ENCODE data around the gene PVRIG. TPM values are rescaled to one million over a fixed set of nuclear protein-coding genes. Genes with fewer than 3 reads are reported as not detected.
A peak's percentile ranks its signal among the peaks of the same experiment; 100 is the strongest.
"Not testable (repeated sequence)": the region's sequence is repeated elsewhere in the genome, so short reads cannot be mapped to it uniquely, and the experiment has no call there.

PVRIG gene
- total and polyA plus RNA-seq, 4 donors, result 0.23 to 2.1 (median 0.25) TPM; not detected in 1

DNA sequence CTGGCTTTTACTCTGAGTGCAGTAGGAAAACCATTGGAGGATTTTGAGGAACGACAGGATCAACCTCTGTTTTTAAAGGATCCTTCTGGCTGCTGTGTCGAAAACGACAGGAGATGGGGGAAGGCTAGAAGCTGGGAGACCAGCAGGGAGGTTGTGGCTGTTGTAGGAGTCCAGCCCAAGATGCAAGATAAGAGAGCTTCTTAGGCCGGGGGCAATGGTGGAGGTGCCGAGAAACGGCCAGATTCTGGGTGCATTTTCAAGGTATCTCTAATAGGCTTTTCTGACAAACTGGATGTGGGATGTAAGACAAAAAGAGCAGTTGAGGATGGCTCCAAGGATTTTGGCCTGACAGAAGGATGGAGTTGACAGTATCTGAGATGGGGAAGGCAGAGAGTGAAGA, 10.3 kb upstream of the PVRIG start:
- Histone ChIP-seq H3K4me1 (ENCODE audit: control insufficient read depth in 1 of 2, insufficient read depth in 2 of 2, low read length in 2 of 2) (no peaks in the 10 kb centered on the region), H3K27me3 (ENCODE audit: control insufficient read depth in 1 of 2, insufficient read depth in 2 of 2, low read length in 1 of 2) (no peaks in the 10 kb centered on the region), H3K4me3 (ENCODE audit: low read length in 2 of 2) (no peak overlapping the region), H3K9me3 (ENCODE audit: control insufficient read depth, low read length) (no peaks in the 10 kb centered on the region), H3K27ac (ENCODE audit: low read depth in 1 of 2, low read length in 2 of 2) (no peak overlapping the region), H3K36me3 (ENCODE audit: control insufficient read depth in 1 of 2, insufficient read depth in 2 of 2, low read length in 1 of 2) (no peaks in the 10 kb centered on the region)
- DNase-seq (no peak), ATAC-seq (ENCODE audit: low FRiP score) (no peak)
- intact Hi-C loops (cut with DNase I), result no loop called here
- 45 to 47% methylated on average over 6 of the region's 6 CpGs for WGBS, 2 donors

DNA sequence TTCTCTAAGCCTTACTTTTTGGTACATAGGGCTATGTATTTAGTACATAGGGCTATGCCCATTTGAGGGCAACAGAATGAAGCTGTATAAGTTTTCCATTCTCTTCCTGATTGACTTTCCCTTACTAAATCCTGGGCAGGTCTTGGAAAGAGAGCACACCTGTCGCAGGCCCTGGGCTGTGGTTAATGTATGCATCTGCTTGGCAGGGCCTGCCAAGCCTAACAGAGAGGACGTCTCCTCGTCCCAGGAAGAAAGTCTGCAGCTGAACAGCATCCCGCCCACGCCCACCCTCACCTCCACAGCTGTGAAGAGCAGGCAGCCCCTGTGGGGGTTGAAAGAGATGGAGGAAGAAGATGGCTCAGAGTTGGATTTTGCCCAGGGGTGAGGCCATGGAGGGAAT, 8.9 kb upstream of the PVRIG start:
- DNase-seq (no peak), ATAC-seq (ENCODE audit: low FRiP score) (no peak)
- intact Hi-C loops (cut with DNase I), result loop anchor here (10.0 kb wide), 2 partner anchors 76 to 216 kb away; no protein-coding TSS in a partner anchor
- WGBS, 2 donors, result 69 to 75% methylated on average over 5 of the region's 5 CpGs
- Histone ChIP-seq H3K4me3 (ENCODE audit: low read length in 2 of 2) (no peak overlapping the region), H3K9me3 (ENCODE audit: control insufficient read depth, low read length) (no peaks in the 10 kb centered on the region), H3K36me3 (ENCODE audit: control insufficient read depth in 1 of 2, insufficient read depth in 2 of 2, low read length in 1 of 2) (no peaks in the 10 kb centered on the region), H3K27ac (ENCODE audit: low read depth in 1 of 2, low read length in 2 of 2) (no peak overlapping the region), H3K27me3 (ENCODE audit: control insufficient read depth in 1 of 2, insufficient read depth in 2 of 2, low read length in 1 of 2) (no peaks in the 10 kb centered on the region), H3K4me1 (ENCODE audit: control insufficient read depth in 1 of 2, insufficient read depth in 2 of 2, low read length in 2 of 2) (no peaks in the 10 kb centered on the region)

DNA sequence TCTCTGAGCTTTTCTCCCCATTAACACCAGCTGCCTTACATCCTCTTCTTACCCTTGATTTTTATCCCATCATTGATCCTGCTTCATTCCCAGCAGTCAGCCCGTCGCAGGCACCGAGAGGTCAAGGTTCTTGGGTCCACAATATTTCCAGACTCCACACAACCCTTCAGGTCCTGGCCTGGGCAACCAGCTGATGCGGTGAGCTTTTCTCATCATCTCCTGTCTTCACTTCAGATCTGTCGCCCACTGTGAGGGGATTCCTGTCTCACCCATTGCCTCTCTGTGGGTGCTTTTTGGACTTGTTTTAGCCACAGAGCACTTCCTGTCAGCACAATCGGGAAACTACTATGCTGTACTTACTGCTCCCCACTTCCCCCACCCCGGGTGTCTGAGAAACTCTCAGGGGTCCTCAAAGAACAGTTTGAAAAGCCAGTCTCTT, 8.4 kb upstream of the PVRIG start:
- WGBS, 2 donors, result 81 to 85% methylated on average over 7 of the region's 7 CpGs
- Histone ChIP-seq H3K27ac (ENCODE audit: low read depth in 1 of 2, low read length in 2 of 2) (no peak overlapping the region), H3K9me3 (ENCODE audit: control insufficient read depth, low read length) (no peaks in the 10 kb centered on the region), H3K27me3 (ENCODE audit: control insufficient read depth in 1 of 2, insufficient read depth in 2 of 2, low read length in 1 of 2) (no peaks in the 10 kb centered on the region), H3K4me1 (ENCODE audit: control insufficient read depth in 1 of 2, insufficient read depth in 2 of 2, low read length in 2 of 2) (no peaks in the 10 kb centered on the region), H3K36me3 (ENCODE audit: control insufficient read depth in 1 of 2, insufficient read depth in 2 of 2, low read length in 1 of 2) (no peaks in the 10 kb centered on the region), H3K4me3 (ENCODE audit: low read length in 2 of 2) (no peak overlapping the region)
- DNase-seq (no peak), ATAC-seq (ENCODE audit: low FRiP score) (no peak)
- intact Hi-C loops (cut with DNase I), result loop anchor here (10.0 kb wide), 2 partner anchors 77 to 217 kb away; no protein-coding TSS in a partner anchor

DNA sequence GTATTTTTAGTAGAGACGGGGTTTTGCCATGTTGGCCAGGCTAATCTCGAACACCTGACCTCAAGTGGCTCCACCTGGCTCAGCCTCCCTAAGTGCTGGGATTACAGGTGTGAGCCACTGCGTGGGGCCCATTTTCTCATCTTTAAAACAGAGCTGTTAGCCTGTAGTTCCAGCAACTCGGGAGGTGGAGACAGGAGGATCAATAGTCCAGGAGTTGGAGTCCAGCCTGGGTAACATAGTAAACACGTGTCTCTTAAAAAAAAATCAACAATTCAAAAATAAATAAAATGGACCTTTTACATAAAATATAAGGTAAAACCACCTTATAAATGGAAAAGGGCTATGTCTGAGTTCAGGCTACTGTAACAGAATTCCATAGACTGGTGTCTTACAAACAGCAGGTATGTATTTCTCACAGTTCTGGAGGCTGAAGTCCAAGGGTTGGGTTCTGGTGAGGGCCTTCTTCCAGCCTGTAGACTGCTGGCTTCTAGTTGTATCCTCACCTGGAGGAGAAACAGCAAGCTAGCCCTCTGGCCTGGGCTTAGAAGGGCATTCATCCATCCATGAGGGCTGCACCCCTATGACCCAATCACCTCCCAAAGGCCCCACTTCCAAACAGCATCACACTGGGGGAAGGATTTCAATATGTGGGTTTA, 7.0 kb upstream of the PVRIG start:
- DNase-seq (no peak), ATAC-seq (ENCODE audit: low FRiP score) (no peak)
- H3K36me3 ChIP-seq (ENCODE audit: control insufficient read depth in 1 of 2, insufficient read depth in 2 of 2, low read length in 1 of 2), result no peaks in the 10 kb centered on the region
- H3K27me3 ChIP-seq (ENCODE audit: control insufficient read depth in 1 of 2, insufficient read depth in 2 of 2, low read length in 1 of 2), result no peaks in the 10 kb centered on the region
- intact Hi-C loops (cut with DNase I), result loop anchor here (10.0 kb wide), 2 partner anchors 78 to 218 kb away; no protein-coding TSS in a partner anchor
- no peaks in the 10 kb centered on the region for H3K4me1 ChIP-seq (ENCODE audit: control insufficient read depth in 1 of 2, insufficient read depth in 2 of 2, low read length in 2 of 2)
- H3K4me3 ChIP-seq (ENCODE audit: low read length in 2 of 2), result no peak overlapping the region
- no peak overlapping the region for H3K27ac ChIP-seq (ENCODE audit: low read depth in 1 of 2, low read length in 2 of 2)
- 82 to 86% methylated on average over 5 of the region's 5 CpGs for WGBS, 2 donors
- no peaks in the 10 kb centered on the region for H3K9me3 ChIP-seq (ENCODE audit: control insufficient read depth, low read length)

DNA sequence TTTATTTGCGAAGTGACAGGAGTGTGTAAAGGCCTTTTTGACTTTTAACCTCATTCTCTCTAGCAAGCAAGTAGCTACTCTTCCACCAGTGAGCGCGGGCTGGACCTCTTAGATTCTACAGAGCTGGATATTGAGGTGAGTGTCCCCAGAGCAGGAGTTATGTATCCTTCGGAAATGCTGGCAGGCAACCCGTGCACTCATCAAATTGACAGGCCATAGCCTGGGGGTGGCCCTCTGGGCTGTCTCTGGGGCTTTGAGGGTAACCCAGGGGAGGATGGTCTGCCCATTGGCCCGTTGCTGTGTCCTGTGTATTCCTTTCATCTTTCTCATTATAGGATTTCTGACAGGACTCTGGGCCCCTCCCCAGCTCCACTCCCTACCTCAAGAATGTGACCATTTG, 6.1 kb upstream of the PVRIG start:
- ATAC-seq (ENCODE audit: low FRiP score) (no peak), DNase-seq (peak in 1 of 2 donors; percentile 52)
- H3K4me1 ChIP-seq (ENCODE audit: control insufficient read depth in 1 of 2, insufficient read depth in 2 of 2, low read length in 2 of 2), result no peaks in the 10 kb centered on the region
- intact Hi-C loops (cut with DNase I), result loop anchor here (10.0 kb wide), 2 partner anchors 79 to 219 kb away; no protein-coding TSS in a partner anchor
- WGBS, 2 donors, result 53% methylated on average over 6 of the region's 6 CpGs
- no peaks in the 10 kb centered on the region for H3K9me3 ChIP-seq (ENCODE audit: control insufficient read depth, low read length)
- H3K27me3 ChIP-seq (ENCODE audit: control insufficient read depth in 1 of 2, insufficient read depth in 2 of 2, low read length in 1 of 2), result no peaks in the 10 kb centered on the region
- H3K4me3 ChIP-seq (ENCODE audit: low read length in 2 of 2), result no peak overlapping the region
- H3K27ac ChIP-seq (ENCODE audit: low read depth in 1 of 2, low read length in 2 of 2), result no peak overlapping the region
- no peaks in the 10 kb centered on the region for H3K36me3 ChIP-seq (ENCODE audit: control insufficient read depth in 1 of 2, insufficient read depth in 2 of 2, low read length in 1 of 2)

DNA sequence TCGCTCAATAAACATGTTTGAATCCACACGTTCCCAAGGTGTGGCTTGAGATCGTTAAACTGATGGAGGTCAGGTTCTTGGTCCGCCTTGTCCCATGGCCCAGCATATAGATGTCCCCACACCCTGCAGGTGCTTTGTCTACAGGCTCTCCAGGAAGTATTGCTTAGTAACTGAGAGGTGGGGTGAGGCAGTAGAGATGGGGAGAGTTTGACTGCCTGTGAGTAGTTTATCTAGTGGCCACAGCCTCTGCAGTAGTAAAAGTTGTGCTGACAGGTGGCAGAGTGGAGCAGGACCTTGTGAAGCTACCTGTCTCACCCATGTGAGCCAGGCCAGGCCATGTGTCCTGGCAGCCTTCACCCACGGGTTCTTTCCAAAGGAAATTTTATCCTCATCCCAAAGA, 5.4 kb upstream of the PVRIG start:
- not testable (repeated sequence) for H3K27me3 ChIP-seq (ENCODE audit: control insufficient read depth in 1 of 2, insufficient read depth in 2 of 2, low read length in 1 of 2); H3K4me3 ChIP-seq (ENCODE audit: low read length in 2 of 2); H3K27ac ChIP-seq (ENCODE audit: low read depth in 1 of 2, low read length in 2 of 2); H3K9me3 ChIP-seq (ENCODE audit: control insufficient read depth, low read length); H3K36me3 ChIP-seq (ENCODE audit: control insufficient read depth in 1 of 2, insufficient read depth in 2 of 2, low read length in 1 of 2); ATAC-seq (ENCODE audit: low FRiP score); H3K4me1 ChIP-seq (ENCODE audit: control insufficient read depth in 1 of 2, insufficient read depth in 2 of 2, low read length in 2 of 2)
- intact Hi-C loops (cut with DNase I), result loop anchor here (10.0 kb wide), 2 partner anchors 80 to 220 kb away; no protein-coding TSS in a partner anchor
- WGBS, 2 donors, result 82 to 83% methylated on average over 5 of the region's 5 CpGs
- DNase-seq, result peak in 1 of 2 donors; percentile 13

DNA sequence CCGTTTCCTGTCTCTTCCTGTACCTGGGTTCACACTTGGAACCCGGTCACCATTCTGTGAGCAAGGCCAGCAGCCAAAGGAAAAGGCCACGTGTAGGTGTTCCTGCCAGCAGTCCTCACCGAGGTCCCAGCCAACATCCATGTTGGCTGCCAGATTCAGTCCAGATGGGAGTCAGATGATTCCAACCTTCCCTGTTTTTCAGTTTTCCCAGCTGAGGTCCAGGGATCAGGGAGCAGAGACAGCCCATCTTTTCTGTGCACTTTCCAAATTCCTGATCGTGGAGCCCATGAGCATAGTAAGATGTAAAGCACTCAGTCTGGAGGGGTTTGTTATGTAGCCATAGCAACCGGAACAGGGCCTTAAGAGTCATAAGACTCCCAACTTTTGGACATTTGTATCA, 3.9 kb upstream of the PVRIG start:
- WGBS, 2 donors, result 17 to 22% methylated on average over 6 of the region's 6 CpGs
- Histone ChIP-seq H3K9me3 (ENCODE audit: control insufficient read depth, low read length) (no peaks in the 10 kb centered on the region), H3K27me3 (ENCODE audit: control insufficient read depth in 1 of 2, insufficient read depth in 2 of 2, low read length in 1 of 2) (no peaks in the 10 kb centered on the region)

DNA sequence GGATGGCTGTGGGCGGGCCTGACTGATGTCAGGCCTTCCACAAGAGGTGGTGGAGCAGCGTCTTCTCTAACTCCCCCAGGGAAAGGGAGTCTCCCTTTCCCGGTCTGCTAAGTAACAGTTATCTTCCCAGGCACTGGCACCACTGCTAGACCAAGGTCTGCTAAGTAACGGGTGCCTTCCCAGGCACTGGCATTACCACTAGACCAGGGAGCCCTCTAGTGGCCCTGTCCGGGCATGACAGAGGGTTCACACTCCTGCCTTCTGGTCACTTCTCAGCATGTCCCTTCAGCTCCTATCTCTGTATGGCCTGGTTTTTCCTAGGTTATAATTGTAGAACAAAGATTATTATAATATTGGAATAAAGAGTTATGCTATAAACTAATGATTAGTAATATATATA, 1.8 kb upstream of the PVRIG start:
- H3K9me3 ChIP-seq (ENCODE audit: control insufficient read depth, low read length); H3K4me3 ChIP-seq (ENCODE audit: low read length in 2 of 2); ATAC-seq (ENCODE audit: low FRiP score); H3K27ac ChIP-seq (ENCODE audit: low read depth in 1 of 2, low read length in 2 of 2); H3K4me1 ChIP-seq (ENCODE audit: control insufficient read depth in 1 of 2, insufficient read depth in 2 of 2, low read length in 2 of 2); H3K36me3 ChIP-seq (ENCODE audit: control insufficient read depth in 1 of 2, insufficient read depth in 2 of 2, low read length in 1 of 2); H3K27me3 ChIP-seq (ENCODE audit: control insufficient read depth in 1 of 2, insufficient read depth in 2 of 2, low read length in 1 of 2): not testable (repeated sequence)
- 0% methylated on average over 2 of the region's 5 CpGs; no CpG with 5 or more reads in 1 of the 2 donors for WGBS, 2 donors
- DNase-seq, result peak; percentile 91 to 95
- intact Hi-C loops (cut with DNase I), result loop anchor here (2.0 to 10.0 kb wide), 3 partner anchors 83 to 223 kb away; no protein-coding TSS in a partner anchor

More for the DNA sequence above, 3.9 kb upstream of the PVRIG start:
- no peaks in the 10 kb centered on the region for H3K36me3 ChIP-seq (ENCODE audit: control insufficient read depth in 1 of 2, insufficient read depth in 2 of 2, low read length in 1 of 2)
- no peaks in the 10 kb centered on the region for H3K4me1 ChIP-seq (ENCODE audit: control insufficient read depth in 1 of 2, insufficient read depth in 2 of 2, low read length in 2 of 2)
- intact Hi-C loops (cut with DNase I), result loop anchor here (2.0 to 10.0 kb wide), 3 partner anchors 81 to 221 kb away; no protein-coding TSS in a partner anchor
- no peak for ATAC-seq (ENCODE audit: low FRiP score)
- DNase-seq, result peak in 1 of 2 donors; percentile 46
- H3K4me3 ChIP-seq (ENCODE audit: low read length in 2 of 2), result no peak overlapping the region
- no peak overlapping the region for H3K27ac ChIP-seq (ENCODE audit: low read depth in 1 of 2, low read length in 2 of 2)

DNA sequence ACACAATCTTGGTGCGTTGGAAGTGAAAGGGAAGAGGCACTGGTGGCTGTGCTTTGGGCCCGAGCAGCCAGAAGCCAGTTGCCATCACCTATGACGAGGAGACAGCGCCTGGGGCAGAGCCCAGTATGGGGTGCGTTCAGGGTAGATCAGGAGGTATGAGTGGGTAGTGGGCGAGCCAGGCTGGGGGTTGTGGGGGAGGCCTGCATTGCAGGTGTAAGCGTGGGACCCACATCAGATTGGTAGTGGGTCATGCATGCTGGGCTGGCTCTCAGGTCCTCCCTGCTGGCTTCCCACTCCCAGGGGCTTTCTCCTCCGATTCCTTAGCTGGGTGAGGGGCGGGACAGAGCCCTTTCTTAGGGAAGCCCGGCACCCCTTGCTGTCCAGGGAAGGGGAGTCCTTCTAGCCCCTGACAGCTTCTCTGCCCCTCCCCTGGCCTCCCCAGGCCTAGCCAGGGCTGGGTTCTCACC, 445 bp upstream of the PVRIG start:
- Histone ChIP-seq H3K36me3 (ENCODE audit: control insufficient read depth in 1 of 2, insufficient read depth in 2 of 2, low read length in 1 of 2) (no peaks in the 10 kb centered on the region), H3K27ac (ENCODE audit: low read depth in 1 of 2, low read length in 2 of 2) (no peak overlapping the region), H3K4me1 (ENCODE audit: control insufficient read depth in 1 of 2, insufficient read depth in 2 of 2, low read length in 2 of 2) (no peaks in the 10 kb centered on the region), H3K27me3 (ENCODE audit: control insufficient read depth in 1 of 2, insufficient read depth in 2 of 2, low read length in 1 of 2) (no peaks in the 10 kb centered on the region), H3K9me3 (ENCODE audit: control insufficient read depth, low read length) (no peaks in the 10 kb centered on the region), H3K4me3 (ENCODE audit: low read length in 2 of 2) (no peak overlapping the region)
- DNase-seq, result peak in 1 of 2 donors; percentile 46
- no peak for ATAC-seq (ENCODE audit: low FRiP score)
- intact Hi-C loops (cut with DNase I), result loop anchor here (10.0 kb wide), 2 partner anchors 85 to 225 kb away; no protein-coding TSS in a partner anchor
- WGBS, 2 donors, result 81 to 86% methylated on average over 8 to 10 of the region's 10 CpGs
